Left kidney (tissue), 2 donors: ENCODE measurements around the gene BORCS5. TPM values are rescaled to one million over a fixed set of nuclear protein-coding genes. Genes with fewer than 3 reads are reported as not detected.

ENCODE experiments used
- DNase-seq: peaks from one replicate; pipeline ENCODE4 v3.0.0-alpha.2; 2013
- polyA plus RNA-seq: library from polyadenylated mRNA; unstranded; fragments of 120-200 nt; gene quantifications from one replicate; pipeline ENCODE4 v1.2.1, GENCODE V29; 2013; ENCODE audit not compliant: insufficient read length

BORCS5 gene
- polyA plus RNA-seq, 1 donor: 9.0 TPM

DNA sequence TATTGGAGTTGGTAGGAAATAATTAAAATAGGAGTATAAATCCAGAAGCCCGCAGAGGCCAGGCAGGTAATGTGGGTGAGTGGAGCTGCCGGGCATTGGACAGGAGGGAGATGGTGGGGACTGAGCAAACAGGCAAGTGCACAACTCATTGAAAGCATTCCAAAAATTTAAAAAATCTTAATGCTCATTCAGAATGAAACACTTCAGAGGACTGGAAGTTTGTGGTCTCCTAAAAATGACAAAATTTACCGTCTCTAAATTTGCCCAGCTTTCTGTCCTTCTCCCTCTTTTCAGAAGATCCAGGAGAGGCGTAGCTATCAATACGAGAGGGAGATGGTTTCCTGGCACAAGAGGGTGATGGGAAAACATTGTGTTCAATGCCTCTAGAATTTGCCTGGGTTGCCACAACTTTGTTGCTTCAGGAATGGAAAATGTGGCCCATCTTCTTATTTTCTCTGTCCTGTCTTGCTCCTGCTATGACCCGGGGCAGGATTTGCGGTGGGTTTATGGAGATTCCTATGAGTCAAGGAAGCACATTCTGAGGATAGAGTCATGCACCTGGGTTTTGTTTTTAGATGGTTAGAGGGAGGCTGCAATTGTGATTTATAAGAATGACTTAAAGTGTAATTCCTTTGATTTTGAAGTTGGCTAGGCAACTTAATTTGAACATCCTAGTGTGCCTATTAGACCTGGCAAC lies 72.2 kb downstream of the BORCS5 start:
- no peak for DNase-seq

DNA sequence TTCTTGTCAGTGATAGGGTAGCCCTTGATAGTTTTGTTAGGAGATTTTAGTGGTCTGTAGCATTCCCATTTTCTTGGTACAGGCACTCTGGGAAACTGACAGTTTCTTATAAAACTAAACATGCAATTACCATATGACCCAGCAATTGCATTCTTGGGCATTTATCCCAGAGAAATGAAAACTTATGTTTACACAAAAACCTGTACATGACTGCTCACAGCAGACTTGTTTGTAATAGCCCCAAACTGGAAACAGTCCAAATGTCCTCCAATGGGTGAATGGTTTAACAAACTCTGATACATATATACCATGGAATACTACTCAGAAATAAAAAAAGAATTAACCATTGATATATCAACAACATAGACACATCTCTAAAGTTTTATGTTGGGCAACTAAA lies 75.5 kb downstream of the BORCS5 start:
- no peak for DNase-seq

DNA sequence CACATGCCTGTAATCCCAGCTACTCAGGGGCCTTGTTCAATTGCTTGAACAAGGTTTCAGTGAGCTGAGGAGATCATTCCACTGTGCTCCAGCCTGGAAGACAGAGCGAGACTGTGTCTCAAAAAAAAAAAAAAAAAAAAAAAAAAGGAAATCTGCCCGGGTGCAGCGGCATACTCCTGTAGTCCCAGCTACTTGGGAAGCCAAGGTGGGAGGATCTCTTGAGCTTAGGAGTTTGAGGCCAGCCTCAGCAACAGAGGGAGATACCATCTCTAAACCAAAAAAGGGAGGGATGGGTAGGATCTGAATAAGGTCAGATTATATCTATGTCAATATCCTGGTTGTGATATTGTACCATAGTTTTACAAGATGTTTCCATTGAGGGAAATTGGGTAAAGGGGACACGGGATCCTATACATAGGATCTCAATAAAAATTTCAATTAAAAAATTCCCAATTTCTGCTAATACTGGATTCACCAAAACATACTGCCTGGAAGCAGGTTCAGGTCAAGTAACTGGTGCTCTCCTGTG lies 76.4 kb downstream of the BORCS5 start:
- DNase-seq: no peak

DNA sequence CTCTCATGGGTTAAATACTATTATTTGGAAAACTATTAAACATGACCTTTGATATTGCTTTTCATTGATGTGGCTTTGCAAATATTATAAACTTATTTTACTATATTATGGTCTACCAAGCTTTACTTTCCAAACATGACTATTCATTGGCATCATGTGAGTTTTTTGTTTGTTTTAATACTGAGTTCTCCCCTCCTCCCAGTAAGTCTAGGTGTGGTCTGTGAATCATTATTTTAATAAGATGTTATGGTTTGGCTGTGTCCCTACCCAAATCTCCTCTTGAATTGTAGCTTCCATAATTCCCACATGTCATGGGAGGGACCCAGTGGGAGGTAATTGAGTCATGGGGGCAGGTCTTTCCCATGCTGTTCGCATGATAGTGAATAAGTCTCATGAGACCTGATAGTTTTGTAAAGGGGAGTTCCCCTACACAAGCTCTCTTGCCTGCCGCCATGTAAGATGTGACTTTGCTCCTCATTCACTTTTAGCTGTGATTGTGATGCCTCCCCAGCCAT lies 80.0 kb downstream of the BORCS5 start:
- DNase-seq: no peak

DNA sequence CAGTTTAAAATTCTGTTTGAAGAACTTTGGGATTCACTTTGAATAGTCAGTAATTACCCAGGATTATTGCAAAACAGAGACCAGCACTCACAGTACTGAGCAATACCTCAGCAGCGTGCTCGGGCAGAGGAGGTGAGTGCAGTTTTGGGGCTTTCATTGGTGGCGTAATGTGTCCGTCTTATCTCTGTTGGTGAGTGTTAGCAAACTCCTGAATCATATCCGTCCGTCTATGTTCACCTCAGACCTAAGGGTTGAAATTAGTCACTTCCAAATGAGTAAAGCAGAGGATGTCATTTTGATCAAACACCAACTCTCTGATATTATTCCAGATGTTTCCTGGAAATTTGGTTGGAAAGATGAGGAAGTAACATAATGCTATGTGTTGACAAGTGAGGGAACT lies 82.8 kb downstream of the BORCS5 start:
- no peak for DNase-seq

DNA sequence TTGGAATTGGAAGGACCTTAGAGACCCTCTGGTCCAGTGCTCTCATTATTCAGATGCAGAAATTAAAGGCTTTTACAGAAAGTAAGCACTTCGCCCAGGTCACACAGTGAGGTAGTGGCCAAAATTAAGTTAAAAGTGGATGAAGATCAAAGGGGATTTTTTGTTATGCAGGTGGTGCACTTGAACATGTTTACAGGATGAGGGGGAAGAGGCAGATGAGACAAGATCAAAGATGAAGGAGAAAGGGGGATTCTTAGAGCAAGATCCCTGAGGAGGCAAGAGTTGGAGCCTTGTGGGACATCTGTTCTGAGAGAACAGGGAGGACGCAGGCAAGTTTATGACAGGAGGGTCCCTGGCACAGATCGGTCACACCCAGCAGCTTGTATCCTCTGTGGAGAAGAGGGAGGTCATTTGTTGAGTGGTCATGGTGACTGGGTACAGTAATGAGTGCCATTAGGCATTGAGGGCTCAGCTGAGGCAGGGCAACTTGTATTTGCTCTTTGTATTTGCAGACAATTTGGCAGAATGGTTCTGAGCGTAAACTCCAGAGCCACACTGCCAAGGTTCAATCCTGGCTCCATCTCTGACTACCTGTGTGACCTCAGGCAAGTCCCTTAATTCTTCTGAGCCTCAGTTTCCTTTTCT lies 84.0 kb downstream of the BORCS5 start:
- no peak for DNase-seq

DNA sequence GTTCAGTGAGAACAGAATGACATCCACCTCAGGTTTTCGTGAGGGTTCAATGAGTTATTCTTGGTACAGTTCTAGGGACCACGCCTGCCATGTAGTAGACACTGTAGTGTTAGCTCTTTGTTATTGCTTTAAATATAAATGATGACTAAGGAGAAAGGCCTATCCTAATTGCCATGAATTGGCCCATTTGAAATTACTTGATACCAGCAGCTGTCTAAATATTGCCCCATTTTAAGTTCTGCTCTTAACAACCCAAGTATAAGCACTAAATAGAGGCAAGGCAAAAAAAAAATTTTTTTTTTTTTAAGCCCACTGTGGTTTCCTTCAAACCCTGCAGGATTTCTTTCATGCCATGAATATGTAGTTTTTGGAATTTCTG lies 84.5 kb downstream of the BORCS5 start:
- DNase-seq: no peak

DNA sequence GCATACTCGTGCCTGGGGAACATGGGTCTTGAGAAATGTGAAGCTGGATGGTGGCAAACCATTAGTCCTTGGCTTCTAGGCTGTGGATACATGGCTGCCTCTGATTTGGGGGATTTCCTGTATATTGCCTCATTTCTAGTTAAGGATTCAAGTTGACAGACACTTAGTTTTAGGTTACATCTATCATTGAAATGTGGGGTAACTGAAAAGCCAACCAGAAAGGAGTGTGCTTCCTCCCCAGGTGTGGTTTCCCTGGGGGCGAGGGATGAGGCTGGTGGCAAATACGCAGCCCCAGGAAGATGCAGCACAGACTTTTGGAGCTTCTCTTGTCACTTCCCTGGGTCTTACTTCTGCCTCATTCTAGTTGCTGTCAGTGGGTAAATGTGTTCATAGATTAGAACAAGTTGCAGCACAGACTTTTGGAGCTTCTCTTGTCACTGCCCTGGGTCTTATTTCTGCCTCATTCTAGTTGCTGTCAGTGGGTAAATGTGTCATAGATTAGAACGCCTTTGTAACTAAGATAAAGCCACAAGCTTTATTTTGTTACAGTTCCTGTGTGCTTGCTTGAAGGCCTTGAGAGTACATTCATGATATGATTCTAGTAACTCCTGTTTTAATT lies 85.1 kb downstream of the BORCS5 start:
- no peak for DNase-seq

DNA sequence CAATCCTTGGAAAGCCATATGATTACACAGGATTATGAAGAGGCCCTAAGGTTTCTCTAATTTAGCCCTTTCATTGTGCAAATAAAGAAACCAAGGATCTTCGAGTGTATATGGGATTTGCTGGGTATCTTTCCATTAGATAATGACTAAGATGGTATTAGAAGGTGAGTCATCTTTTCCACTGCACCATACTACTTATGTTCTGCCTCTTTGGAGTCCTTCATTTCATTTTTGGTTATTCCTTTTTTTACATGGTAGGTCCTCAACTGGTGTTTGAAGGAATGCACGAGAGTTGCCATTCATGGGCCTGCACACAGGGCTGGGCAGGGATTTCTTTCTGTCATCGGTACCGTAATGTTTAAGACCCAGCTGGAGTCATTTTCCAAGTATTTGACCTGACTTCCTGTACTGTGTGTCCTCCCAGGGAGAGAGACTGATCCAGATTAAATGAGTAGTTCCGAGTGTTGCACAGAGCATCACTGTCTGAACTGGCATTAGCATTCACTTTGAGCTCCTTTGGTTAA lies 85.7 kb downstream of the BORCS5 start:
- no peak for DNase-seq

DNA sequence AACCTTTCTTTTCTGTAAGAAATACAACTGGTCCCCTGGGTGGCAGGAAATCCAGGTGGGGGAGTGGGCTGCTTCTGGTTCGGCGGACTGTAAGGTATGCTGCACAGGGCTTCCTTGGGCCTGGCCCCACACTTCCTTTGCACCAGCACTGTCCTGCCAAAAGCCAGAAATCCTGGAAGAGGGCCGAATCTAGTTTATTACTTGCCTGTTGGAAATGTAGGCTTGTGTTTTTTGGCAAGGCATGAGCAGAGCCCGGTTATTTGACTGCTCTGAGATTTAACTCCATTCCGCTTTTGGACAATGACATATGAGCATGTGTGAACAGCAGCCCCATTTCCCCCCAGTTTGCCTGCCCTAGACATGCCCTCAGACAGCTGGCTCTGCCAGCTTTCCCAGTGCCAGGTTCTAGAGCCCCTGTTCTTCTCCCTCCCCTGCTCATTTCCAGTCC lies 86.6 kb downstream of the BORCS5 start:
- peak; percentile 27 for DNase-seq

DNA sequence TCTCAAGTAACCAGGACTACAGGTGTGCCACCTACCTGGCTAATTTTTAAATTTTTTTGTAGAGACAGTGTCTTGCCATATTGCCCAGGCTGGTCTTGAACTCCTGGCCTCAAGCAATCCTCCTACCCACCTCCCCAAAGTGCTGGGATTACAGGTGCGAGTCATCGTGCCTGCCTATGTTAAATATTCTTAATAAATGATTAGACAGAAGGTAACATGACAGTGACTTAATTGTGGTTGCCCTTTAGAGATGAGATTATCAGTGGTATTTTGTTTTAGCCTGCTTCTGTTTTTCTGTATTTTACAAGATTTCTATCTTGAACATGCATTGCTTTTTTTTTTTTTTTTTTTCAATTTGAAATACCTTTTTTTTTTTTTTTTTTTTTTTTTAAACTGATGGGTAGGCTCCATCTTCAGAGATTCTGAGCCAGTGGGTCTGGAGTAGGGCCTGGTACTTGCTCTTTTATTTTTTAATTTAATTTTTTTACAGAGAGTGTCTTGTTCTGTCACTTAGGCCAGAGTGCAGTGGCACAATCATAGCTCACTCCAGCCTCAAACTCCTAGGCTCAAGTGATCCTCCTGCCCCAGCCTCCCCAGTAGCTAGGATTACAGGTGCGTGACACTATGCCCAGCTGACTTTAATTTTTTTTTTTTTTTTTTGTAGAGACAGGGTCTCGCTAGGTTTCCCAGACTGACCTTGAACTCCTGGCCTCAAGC lies 88.4 kb downstream of the BORCS5 start:
- no peak for DNase-seq

DNA sequence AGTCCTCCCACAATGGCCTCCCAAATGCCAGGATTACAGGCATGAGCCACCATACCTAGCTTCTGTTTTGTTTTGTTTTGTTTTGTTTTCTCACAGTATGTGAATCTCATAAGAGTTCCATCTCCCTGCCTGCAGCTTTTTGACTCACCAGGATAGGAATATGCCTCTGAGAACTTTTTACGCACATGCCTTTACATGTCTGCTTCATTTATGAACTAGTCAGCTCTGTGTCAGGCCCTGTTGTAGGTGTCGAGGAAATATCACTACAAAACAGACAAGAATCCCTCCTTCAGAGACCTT lies 89.0 kb downstream of the BORCS5 start:
- DNase-seq: no peak

DNA sequence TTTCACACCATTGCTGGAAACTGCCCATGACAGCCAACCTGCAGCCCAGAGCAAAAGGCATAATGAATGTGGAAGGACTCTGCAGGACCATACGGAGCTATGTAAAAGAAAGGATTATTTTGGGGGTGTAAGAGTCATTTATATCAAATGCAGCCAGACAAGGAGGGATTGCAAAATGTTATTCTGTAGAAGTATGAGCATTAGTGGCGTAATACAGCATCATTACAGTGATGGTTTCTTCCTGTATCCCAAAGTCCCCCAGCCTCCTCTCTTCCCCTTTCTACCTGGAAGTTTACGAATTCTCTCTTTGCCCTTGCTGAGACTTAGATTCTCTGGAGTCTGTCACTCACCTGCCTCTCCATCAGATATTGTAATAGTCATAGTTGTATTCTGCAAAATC lies 89.9 kb downstream of the BORCS5 start:
- no peak for DNase-seq

DNA sequence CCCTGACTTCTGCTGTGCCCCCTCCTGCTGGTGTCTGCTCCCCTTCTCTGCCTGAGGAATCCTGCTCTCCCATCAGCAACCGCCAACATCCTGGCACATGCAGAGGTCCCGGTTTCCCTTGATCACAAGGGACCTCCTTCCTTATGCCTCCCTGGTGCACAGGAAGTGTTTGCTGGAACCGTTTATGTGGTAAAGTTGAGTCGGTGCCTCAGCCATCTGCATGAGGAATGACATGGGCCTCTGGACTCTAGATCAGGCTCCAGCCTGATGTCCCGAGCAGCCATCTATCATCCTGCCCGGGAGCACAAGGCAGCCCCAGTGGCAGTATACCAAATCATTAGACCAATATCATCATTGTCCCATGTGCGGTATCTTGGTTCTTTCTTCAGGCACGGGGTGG lies 90.4 kb downstream of the BORCS5 start:
- no peak for DNase-seq

DNA sequence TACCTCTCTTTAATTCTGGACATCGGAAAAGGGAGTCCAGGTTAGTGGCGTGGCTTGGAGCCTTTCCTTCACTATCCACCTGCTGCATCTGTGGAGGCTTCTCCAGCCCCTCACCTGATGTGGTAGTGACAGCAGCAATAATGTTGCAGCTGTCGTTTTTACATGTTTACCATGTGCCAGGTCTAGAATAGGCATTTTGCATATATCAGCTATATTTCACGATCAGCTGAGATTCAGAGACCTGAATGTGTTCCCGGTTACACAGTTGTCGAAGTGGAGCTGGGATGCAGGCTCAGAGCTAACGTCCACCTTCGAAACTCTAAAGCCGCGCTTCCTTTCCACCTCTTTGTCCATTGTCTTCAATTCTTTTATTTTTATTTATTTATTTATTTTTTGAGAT lies 91.0 kb downstream of the BORCS5 start:
- DNase-seq: no peak

DNA sequence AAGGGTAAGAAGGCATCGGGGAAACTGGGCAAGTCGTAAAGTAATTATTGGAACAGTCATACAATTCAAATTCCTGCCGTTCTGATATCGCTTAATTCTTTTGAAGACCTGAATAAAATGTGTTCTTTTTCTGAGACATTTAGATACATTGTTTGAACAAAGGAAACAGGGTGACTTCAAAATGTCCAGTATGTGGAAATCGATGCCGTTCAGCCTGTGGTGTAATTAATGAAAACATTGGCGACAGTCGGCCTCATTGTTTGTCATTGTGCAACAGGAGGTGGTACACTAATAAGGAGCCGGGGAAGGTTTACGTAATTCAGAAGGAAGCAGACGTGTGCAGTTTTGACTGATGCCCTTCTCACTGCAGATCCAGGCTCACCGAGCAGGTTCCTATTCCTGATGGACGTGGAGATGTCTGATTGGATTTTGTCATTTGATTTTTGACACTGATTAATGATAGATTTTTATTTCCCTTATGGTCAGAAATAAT lies 92.7 kb downstream of the BORCS5 start:
- no peak for DNase-seq

DNA sequence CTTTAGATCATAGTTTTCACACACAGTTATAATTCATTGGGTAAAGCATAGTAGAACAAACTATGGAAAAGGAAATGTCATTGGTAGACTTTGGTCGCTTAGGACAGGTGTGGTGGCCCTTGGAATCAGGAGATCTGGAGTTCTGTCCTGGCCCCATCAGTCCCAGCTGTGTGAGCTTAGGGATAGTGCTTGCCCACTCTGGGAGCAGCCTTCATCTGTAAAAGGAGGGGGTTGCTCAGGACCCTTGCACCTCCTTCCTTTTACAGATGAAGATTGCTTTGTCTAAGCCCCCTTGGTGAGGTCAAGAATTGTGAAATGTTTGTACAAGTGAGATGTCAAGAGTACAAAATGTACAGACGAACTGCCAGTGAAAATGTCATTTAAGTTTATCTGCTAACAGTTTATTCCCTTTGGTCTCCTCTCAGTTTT lies 93.2 kb downstream of the BORCS5 start:
- DNase-seq: no peak

DNA sequence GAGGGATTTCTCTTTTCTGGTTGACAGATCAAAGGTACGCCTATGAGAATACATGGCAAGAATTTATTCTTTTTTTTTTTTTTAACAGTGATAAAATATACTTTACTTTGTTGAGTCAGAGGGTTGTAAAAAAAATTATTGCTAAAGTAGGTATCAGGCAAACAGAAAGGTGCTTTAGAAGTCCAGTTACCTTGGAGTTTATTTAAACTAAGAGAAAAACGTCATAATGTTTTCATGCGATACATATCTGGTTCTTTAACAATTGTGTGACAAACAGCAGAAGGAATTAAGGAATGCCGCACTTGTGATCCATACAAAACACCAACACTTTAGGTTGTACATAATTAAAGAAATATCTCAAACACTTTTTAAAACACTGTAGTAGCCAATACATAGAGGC lies 94.2 kb downstream of the BORCS5 start:
- DNase-seq: no peak

DNA sequence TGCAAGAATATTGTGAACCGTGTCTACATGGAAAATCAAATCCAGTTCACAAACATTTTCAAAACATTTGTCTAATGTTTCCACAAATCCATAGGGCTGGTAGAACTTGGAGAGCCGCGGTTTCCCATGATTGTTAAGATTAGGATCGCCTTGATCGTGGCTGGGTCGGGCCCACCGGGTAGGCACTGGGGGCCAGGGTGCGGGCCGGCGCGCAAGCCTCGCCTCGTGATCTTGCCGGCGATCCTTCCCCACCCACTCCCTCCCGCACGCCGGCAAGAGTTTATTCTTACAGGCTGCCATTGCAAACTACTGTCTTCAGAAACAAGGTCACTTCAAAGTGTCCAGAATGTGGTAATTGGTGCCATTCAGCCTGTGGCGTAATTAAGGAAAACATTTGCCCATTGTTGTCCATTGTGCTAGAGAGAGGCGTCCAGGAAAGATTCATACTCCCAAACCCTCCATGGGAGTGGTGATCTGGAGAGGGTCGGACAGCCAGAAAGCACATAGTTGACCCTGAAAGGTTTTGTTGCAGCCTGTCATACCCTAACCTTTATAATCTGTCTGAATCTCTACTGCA lies 95.5 kb downstream of the BORCS5 start:
- no peak for DNase-seq

DNA sequence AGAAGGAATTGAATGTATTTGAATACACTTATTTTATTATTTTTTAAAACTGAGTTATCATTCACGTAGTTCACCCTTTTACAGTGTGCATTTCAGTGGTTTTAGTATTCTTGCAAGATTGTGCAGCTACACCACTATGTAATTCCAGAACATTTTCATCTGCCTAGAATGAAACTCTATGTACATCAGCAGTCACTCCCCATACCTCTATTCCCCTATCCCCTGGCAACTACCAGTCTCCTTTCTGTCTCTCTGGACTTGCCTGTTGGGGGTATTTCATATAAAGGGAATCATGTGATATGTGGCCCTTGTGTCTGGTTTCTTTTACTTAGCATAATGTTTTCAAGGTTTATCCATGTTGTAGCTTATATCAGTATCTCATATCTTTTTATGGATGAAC lies 96.8 kb downstream of the BORCS5 start:
- DNase-seq: no peak

DNA sequence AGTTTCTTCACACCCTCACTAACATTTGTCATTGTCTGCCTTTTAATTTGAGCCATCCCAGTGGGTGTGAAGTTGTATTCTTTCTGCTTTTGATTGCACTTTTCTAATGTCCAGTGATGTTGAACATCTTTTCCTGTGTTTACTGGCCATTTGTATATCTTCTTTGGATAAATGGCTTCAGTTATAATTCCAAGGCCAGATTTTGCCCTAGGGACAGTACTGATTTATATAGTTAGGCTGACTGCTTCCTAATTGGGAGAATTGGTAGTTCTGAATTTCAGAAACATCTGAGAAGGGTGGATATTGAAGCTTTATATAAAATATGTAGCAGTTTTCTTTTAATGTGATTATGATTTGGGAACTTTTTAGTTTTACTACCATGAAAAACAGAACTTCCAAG lies 97.4 kb downstream of the BORCS5 start:
- no peak for DNase-seq

DNA sequence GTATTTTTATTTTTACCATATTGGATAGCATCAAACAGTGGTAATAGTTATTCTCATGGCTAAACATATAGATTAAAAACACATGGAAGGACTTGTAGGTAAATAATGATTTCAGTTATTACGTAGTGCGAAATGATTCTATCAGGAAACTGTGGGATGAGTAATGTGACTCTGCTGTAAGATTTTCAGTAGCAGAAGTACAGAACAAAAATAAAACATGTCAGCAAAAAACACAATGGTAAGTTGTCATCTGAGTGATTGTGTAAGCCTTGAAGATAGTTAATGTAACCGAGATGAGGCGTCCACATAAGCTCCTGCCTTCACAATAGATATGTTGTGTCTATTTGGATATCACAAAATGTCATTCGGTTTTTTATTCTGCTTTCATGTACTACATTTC lies 99.8 kb downstream of the BORCS5 start:
- no peak for DNase-seq
